Esophagus muscularis mucosa (tissue), 4 donors: ENCODE results near the gene SRP68. TPM values are rescaled to one million over a fixed set of nuclear protein-coding genes. Genes with fewer than 3 reads are reported as not detected.
"Not testable (repeated sequence)": the region's sequence is repeated elsewhere in the genome, so short reads cannot be mapped to it uniquely, and the experiment has no call there.

Experiments
- DNase-seq: peaks from one replicate; pipeline ENCODE4 v3.0.0-alpha.2; 2017; ENCODE audit errors: extremely low spot score
- H3K27ac ChIP-seq, 4 donors: fragments of 200-600 bp; sonication (generic); replicated peaks in 1 of 4; 1 replicate in 3 of 4; 2 replicates in 1 of 4; pipeline ENCODE4 v1.5.1; 2016 to 2019; ENCODE audit warnings: mild to moderate bottlenecking in 1 of 4
- H3K27me3 ChIP-seq, 4 donors: fragments of 200-600 bp; sonication (generic); one replicate each; pipeline versions ENCODE4 v1.5.1 to v1.6.0; 2016 to 2019
- H3K36me3 ChIP-seq, 4 donors: fragments of 200-600 bp; sonication (generic); one replicate each; pipeline ENCODE4 v1.5.1; 2016 to 2019
- H3K4me1 ChIP-seq, 4 donors: fragments of 200-600 bp; sonication (generic); one replicate each; pipeline ENCODE4 v1.5.1; 2016 to 2019
- H3K4me3 ChIP-seq, 4 donors: fragments of 200-600 bp; sonication (generic); 1 replicate in 2 of 4; 2 replicates in 2 of 4; pipeline ENCODE4 v1.5.1; 2016 to 2019; ENCODE audit warnings: mild to moderate bottlenecking in 4 of 4, moderate library complexity in 1 of 4
- H3K9me3 ChIP-seq, 4 donors: fragments of 200-600 bp; sonication (generic); 1 replicate in 3 of 4; 2 replicates in 1 of 4; pipeline ENCODE4 v1.5.1; 2016 to 2019
- CTCF ChIP-seq, 3 experiments: fragments of 200-600 bp in 2 of 3; fragments of 450-650 bp in 1 of 3; sonication (generic) in 2 of 3; IDR thresholded peaks; one replicate each; pipeline ENCODE4 v1.5.1; 2017 to 2019; ENCODE audit warnings: antibody characterized with exemption in 3 of 3, mild to moderate bottlenecking in 2 of 3, moderate library complexity in 1 of 3
- EP300 ChIP-seq: sonication (generic); formaldehyde crosslinking; IDR thresholded peaks from one replicate; pipeline ENCODE4 v1.6.1; 2017; ENCODE audit warnings: antibody characterized with exemption
- POLR2A ChIP-seq: fragments of 450-650 bp; IDR thresholded peaks from one replicate; pipeline ENCODE4 v1.6.1; 2017; ENCODE audit warnings: antibody characterized with exemption, moderate library complexity, mild to moderate bottlenecking, low read depth
- POLR2AphosphoS5 ChIP-seq, 2 donors: sonication (generic); formaldehyde crosslinking; IDR thresholded peaks; one replicate each; pipeline ENCODE4 v1.6.1; 2017; ENCODE audit warnings: antibody characterized with exemption in 2 of 2
- WGBS: methylation state at CpG from one replicate; pipeline ENCODE4 v1.1.5; 2018; 5-methylcytosine and 5-hydroxymethylcytosine counted together
- intact Hi-C: fragments of 100-400 bp; cut with DNase I; formaldehyde crosslinking; loops from one replicate; pipeline ENCODE4 v1.15.1; 2023
- total RNA-seq, 4 donors: library from RNA; depleted of rRNA; stranded (reverse); fragments of >200 nt; gene quantifications; one replicate each; pipeline versions ENCODE4 v1.1.0 to v1.2.1, GENCODE V29; 2016

The SRP68 gene
- total RNA-seq, 4 donors from 2014 or later = 41.9 to 56.9 (median 50.0) TPM

DNA sequence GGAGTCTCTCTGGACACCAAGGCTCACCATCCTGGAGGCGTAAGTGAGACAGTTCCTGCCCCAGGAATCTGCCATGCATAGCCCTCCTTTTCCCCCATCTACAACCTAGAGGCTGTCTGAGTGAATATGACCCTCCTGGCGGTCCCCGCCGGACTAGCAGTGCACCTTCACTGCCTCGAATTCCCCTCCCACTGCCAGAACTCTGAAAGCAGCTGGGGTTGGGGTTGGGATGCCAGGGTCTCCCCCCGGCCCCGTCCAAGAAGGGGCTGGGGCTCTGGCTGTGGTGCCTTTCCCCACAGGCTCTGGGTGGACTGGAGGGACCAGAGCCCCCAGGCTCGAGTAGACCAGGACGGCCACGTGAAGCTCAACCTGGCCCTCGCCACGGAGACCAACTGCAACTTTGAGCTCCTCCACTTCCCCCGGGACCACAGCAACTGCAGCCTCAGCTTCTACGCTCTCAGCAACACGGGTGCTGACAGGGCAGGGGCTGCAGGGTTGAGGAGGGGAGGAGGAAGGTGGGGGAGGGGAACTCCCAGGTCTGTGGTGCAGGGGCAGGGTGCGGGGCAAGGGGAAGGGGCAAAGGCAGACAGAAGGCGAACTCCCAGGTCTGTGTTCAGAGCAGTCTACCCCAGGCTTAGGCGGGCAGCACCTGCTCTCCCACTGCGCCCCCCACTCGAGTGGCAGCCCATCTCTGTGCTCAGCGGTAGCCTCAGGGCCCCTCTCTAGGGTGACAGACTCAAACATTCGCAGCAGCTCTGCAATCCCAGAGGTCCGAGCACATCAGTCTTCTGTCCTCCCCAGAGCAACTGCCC is 7.8 kb upstream of the SRP68 start:
- WGBS = 5% methylated on average over 17 of the region's 23 CpGs
- Histone ChIP-seq H3K27me3 (peaks cover 7 to 51% (median 33%) of the 10 kb centered on the region in 4 donors), H3K36me3 (peaks cover 21 to 35% (median 30%) of the 10 kb centered on the region in 4 donors), H3K4me1 (peaks cover 28 to 43% (median 34%) of the 10 kb centered on the region in 4 donors), H3K9me3 (no peaks in the 10 kb centered on the region), H3K27ac (no peak overlapping the region), H3K4me3 (no peak overlapping the region)
- no peak for DNase-seq
- intact Hi-C loops = no loop called here
- no peak for TF ChIP-seq POLR2A
- TF ChIP-seq POLR2AphosphoS5 (IDR thresholded peaks at IDR 0.05) = no peak
- TF ChIP-seq CTCF (IDR thresholded peaks at IDR 0.05) = no peak
- no peak for TF ChIP-seq EP300

DNA sequence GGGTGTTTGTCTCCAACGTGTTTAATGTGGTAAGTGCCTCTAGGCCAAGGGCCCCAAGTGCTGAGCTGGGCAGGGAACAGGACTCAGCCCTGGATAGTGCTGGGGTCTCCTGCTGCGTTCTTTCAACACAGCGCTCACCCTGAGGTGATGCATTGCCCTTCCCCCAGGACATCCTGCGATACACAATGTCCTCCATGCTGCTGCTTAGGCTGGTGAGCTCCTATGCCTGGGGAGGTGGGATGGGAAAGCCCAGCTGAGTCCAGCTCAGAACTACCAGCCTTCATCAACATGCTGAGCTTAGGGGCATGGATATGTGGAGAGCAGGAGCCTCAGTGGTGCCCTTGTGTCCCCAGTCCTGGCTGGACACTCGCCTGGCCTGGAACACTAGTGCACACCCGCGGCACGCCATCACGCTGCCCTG is 7.2 kb upstream of the SRP68 start:
- Histone ChIP-seq H3K27me3 (peaks cover 14 to 57% (median 39%) of the 10 kb centered on the region in 4 donors), H3K27ac (no peak overlapping the region), H3K9me3 (no peaks in the 10 kb centered on the region), H3K4me1 (peaks cover 34 to 49% (median 40%) of the 10 kb centered on the region in 4 donors), H3K4me3 (no peak overlapping the region), H3K36me3 (peaks cover 17 to 28% (median 24%) of the 10 kb centered on the region in 4 donors)
- DNase-seq = no peak
- WGBS = 0% methylated on average over 2 of the region's 9 CpGs
- TF ChIP-seq POLR2A (no peak), CTCF (IDR thresholded peaks at IDR 0.05) (no peak), POLR2AphosphoS5 (IDR thresholded peaks at IDR 0.05) (peak in 1 of 2 donors; percentile 16)
- intact Hi-C loops = no loop called here

DNA sequence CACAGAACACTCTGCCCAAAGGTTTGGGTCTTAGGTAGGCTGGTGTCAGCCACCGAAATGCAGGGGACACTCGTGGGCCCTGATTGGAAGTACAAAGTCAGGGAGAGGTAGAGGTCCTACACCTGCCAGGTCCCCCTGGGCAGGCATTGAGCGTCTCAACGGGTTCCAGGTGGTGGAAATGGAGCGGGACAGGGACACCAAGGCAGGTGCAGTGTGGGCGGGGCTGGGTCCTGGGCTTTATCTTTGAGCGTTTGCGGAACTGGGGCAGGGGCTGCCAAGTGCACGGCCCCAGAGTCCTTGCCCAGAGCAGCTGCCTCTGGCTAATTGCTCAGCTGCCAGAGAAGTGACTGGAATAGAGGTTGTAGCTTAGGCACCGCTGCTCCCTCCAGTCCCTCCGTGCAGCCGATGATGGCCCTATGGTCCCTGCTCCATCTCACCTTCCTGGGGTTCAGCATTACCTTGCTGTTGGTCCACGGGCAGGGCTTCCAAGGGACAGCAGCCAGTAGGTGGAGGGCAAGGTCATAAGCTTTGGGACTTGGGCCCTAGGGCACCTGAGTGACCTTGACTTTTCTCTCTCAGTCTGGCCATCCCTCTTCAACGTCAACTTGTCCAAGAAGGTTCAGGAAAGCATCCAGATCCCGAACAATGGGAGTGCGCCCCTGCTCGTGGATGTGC is 6.7 kb upstream of the SRP68 start, which contains the start of gene ZACN:
Gene ZACN, plus strand, starts transcription at position 323 of the 675 bp plus-strand sequence. Its CDS starts 83 bp downstream, at position 406.
- DNase-seq = no peak
- no peaks in the 10 kb centered on the region for H3K9me3 ChIP-seq
- TF ChIP-seq CTCF (IDR thresholded peaks at IDR 0.05) = no peak
- no peak for TF ChIP-seq EP300
- no peak for TF ChIP-seq POLR2AphosphoS5 (IDR thresholded peaks at IDR 0.05)
- TF ChIP-seq POLR2A = no peak
- H3K27me3 ChIP-seq = peaks cover 18 to 63% (median 44%) of the 10 kb centered on the region in 4 donors
- intact Hi-C loops = no loop called here
- no peak within 1 kb of the TSS for H3K4me3 ChIP-seq
- H3K27ac ChIP-seq = no peak within 1 kb of the TSS
- peaks cover 40 to 54% (median 46%) of the 10 kb centered on the region in 4 donors for H3K4me1 ChIP-seq
- 56% methylated on average over 5 of the region's 17 CpGs for WGBS
- H3K36me3 ChIP-seq = peaks cover 12 to 23% (median 18%) of the 10 kb centered on the region in 4 donors

DNA sequence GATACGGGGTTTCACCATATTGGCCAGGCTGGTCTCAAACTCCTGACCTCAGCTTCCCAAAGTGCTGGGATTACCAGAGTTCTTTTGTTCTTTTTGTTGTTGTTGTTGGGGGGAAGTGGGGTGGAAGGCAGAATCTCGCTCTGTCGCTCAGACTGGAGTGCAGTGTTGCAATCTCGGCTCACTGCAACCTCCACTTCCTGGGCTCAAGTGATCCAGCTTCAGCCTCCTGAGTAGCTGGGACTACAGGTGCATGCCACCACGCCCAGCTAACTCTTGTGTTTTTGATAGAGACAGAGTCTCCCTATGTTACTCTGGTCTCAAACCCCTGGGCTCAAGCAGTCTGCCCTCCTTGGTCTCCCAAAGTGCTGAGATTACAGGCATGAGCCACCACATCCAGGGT is 6.1 kb upstream of the SRP68 start:
- H3K9me3 ChIP-seq, DNase-seq, intact Hi-C loops, H3K4me3 ChIP-seq, H3K27ac ChIP-seq: not testable (repeated sequence)
- peaks cover 19 to 69% (median 47%) of the 10 kb centered on the region in 4 donors for H3K27me3 ChIP-seq
- H3K4me1 ChIP-seq = peaks cover 41 to 59% (median 46%) of the 10 kb centered on the region in 4 donors
- WGBS = 59% methylated on average over 5 of the region's 5 CpGs
- H3K36me3 ChIP-seq = peaks cover 6 to 17% (median 12%) of the 10 kb centered on the region in 4 donors

DNA sequence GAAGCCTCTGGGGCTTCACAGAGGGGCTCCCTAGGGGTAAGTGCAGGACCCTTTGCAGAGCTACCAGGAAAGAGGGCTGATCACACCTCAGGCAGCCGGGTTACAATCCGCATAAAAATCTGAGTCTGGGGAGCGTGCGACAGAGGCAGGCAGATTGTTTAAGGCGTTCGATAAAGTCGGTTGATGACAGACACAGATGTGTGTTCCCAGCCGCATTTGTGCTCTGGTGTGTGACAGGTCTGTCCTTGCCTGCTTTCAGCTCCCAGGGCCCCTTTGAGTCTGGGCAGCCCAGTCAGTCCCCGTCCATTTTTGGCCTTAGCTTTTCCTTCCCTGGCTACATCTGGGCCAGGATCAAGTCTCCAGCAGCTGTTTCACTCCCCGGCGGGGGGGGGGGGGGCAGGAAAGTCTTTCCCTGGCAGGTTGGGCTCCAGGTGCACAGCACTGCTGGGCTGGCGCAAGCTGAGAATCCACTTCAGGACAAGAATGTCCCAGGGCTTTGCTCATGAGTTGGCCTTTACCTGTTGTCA is 5.3 kb upstream of the SRP68 start:
- WGBS = 12% methylated on average over 11 of the region's 12 CpGs
- Histone ChIP-seq H3K4me1 (peaks cover 45 to 65% (median 52%) of the 10 kb centered on the region in 4 donors), H3K36me3 (peaks cover 0 to 9% (median 5%) of the 10 kb centered on the region in 4 donors), H3K27me3 (peaks cover 19 to 70% (median 47%) of the 10 kb centered on the region in 4 donors), H3K9me3 (no peaks in the 10 kb centered on the region), H3K27ac (no peak overlapping the region), H3K4me3 (no peak overlapping the region)
- intact Hi-C loops = no loop called here
- no peak for TF ChIP-seq CTCF (IDR thresholded peaks at IDR 0.05)
- TF ChIP-seq POLR2AphosphoS5 (IDR thresholded peaks at IDR 0.05) = no peak
- no peak for TF ChIP-seq EP300
- no peak for TF ChIP-seq POLR2A
- DNase-seq = no peak
